OCI-M1 (cell line): ENCODE measurements around the gene TSR2.
"Not testable (repeated sequence)": the region's sequence is repeated elsewhere in the genome, so short reads cannot be mapped to it uniquely, and the experiment has no call there.

ENCODE experiments used
- DNase-seq: peaks from one replicate; lab custom pipeline; 2025; lab: John Stamatoyannopoulos, UW

TSR2 gene

DNA sequence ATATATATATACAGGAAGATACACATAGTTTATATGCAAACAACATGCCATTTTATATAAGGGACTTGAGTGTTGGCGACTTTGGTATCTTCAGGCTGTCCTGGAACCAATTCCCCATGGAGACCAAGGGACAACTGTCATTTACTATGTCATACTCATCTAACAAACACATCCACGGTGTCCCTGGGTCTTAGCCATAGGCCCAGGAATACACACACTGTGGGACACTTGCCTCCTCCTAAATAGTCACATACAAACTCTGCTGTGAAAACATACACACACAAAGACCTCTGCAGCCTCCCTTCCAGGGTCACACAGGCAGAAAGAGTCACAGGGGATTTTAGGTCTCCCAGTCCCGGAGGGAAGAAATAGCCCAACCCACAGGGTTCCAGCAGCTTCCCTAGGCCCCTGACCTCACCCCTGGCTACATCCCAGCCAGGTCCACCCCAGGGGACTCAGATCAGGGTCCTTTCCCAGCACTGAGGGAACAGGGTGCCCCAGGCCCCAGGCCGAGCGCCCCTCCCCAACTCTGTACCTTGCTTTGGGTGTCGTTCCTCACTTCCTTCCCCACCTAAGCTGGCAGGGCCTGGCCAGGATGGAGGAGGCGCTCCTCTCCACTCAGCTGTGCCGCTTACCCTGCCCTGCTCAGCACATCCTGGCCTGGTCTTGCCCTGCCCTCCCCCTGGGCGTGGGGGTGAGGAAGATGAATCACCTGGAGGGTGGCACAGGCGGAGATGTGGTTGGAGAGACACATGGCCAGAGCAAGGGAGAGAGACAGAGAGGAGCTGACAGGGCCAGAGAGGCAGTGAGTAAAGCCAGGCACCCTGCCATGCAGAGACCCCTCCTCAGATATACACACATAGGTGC, 34.0 kb downstream of the TSR2 start:
- DNase-seq: no peak

- DNase-seq: no peak
Measured at GRCh38 chrX:54479136-54480111, 39.2 kb downstream of the TSR2 start.

DNA sequence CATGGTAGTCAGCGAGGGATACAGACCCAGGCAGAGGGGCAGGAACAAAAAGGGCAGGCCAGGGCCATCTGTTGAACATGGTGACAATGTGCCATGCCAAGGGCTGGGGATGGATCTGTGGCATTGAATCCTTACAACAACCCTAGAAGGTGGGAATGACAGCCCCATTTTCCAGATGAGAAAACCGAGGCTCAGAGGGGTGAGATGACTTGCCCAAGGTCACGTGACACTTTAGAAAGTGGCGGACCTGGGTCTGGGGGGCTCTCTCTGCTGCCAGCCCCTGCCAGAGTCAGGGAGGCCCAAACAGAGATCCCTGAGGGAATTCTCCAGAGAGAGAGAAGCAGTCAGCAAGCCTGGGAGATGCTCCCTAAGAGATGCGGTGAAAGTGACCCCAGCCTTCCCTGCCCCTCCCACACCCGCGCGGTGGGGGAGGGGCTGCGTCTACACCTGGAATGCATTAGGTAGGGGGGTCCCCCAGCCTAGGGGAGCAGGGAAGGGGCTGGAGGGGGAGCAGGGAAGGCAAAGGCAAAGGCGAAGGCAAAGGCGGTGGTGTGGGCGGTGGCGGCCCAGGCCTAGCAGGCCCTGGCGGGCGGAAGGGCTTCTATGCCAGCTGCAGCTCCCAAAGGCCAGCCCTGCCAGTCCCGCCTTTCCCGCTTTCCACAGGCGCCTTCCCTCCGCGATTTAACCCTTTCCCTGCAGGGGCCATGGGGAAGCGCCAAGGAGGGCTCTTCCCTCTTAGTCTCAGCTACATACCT, 42.8 kb downstream of the TSR2 start:
- DNase-seq: no peak

- DNase-seq: no peak
Measured at GRCh38 chrX:54483946-54484345, 43.7 kb downstream of the TSR2 start.

DNA sequence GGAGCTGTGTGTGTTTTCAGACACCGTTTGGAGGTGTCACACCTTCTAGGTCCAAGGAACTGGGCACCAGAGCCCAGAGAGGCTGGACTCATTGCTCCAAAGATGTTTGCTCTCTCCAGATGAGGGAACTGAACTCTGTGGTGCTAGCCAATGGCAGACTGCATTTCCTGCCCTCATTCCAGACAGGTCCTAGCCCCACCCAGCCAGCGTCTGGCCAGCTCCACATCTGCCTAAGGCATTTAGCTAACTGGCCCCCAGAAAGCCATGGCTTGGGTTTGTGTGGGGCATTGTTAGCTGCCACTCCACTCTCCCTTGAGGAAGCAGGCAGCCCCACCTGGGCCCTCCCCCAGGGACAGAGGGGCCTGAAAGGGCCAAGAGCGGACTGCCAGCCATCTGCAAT, 44.5 kb downstream of the TSR2 start:
- no peak for DNase-seq

DNA sequence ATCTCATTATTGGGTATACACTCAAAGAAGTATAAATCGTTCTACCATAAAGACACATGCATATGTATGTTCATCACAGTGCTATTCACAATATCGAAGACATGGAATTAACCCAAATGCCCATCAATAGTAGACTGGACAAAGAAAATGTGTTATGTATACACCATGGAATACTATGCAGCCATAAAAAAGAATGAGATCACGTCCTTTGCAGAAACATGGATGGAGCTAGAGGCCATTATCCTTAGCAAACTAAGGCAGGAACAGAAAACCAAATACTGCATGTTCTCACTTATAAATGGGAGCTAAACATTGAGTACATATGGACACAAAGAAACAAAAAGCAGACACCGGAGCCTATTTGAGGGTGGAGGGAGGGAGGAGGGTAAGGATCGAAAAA, 49.6 kb downstream of the TSR2 start:
- DNase-seq: not testable (repeated sequence)

- DNase-seq: no peak
Measured at GRCh38 chrX:54492340-54492739, 52.1 kb downstream of the TSR2 start.

- DNase-seq: no peak
Measured at GRCh38 chrX:54494166-54494988, 54.2 kb downstream of the TSR2 start.
